Subcutaneous adipose tissue (tissue), 4 donors: ENCODE data around the gene SLFN12L. TPM values are rescaled to one million over a fixed set of nuclear protein-coding genes. Genes with fewer than 3 reads are reported as not detected.

Experiments
- CTCF ChIP-seq: fragments of 450-650 bp; IDR thresholded peaks from one replicate; pipeline ENCODE4 v1.5.1; 2016; ENCODE audit warnings: low read depth, mild to moderate bottlenecking, control low read depth, antibody characterized with exemption, moderate library complexity
- total RNA-seq, 4 donors: library from RNA; depleted of rRNA; stranded (reverse); fragments of >200 nt; gene quantifications; one replicate each; pipeline ENCODE4 v1.1.0, GENCODE V29; 2016

Gene SLFN12L
- total RNA-seq = 10 to 100 TPM in 1 of 4 donors, 1 to 10 TPM in 3; 2.9 to 20.5 (median 4.1) TPM

DNA sequence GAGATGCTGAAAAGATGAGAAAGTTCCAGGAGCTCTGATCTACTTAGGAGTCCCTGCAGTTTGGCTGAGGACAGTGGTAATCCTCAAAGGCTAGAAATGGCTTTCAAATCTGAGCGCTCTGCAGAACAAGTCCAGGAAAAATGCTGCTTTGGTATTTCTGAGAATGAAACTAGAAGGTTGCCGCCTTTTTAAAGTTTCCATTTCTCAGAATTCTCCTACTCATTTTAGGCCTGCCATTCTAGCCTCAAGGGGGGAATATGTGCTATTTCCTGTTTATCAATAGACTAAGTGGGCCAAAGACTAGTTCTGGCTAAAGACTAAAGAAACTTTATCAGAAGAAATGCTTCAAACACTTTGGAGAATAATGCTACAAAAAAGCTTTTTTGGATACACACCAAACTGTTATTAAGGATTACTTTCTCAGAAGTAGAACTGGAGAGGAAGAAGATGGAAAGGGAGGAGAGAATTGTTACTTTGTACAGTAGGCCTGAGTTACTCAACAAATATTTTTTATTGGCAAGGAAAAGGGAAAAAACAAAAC lies at the start of gene SLFN12L:
TSS of gene SLFN12L (minus strand) at position 78 of the 541 bp plus-strand sequence. CDS start 15,314 bp downstream, outside the sequence.
- no peak for TF ChIP-seq CTCF

DNA sequence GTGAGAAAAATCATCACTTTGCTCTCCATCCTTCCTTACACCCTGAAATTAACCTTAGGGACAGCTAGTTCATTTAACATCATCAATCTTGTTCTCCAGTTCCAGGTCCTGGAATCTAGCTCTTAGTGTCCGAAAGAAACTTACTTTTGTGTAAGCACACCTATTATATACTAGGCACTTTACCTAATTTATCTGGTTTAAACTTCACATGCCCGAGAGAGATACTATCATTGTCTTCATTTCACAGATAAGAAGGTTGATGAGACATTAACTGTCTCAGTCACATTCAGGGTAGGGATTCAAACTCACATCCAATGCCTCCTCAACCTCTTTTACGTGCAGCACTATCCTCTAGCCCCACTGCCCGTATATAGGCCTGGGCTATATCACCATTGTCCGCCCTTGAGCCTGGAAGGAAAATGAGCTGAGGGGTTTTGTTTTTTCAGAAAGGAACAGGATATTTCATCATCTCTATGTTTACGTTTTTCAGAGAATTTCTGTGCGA lies 49.1 kb upstream of the SLFN12L start:
- TF ChIP-seq CTCF = no peak

GRCh38 chr17:35584061-35584460 lies 46.6 kb upstream of the SLFN12L start:
- TF ChIP-seq CTCF = no peak

GRCh38 chr17:35578929-35579432 lies 41.5 kb upstream of the SLFN12L start:
- no peak for TF ChIP-seq CTCF

DNA sequence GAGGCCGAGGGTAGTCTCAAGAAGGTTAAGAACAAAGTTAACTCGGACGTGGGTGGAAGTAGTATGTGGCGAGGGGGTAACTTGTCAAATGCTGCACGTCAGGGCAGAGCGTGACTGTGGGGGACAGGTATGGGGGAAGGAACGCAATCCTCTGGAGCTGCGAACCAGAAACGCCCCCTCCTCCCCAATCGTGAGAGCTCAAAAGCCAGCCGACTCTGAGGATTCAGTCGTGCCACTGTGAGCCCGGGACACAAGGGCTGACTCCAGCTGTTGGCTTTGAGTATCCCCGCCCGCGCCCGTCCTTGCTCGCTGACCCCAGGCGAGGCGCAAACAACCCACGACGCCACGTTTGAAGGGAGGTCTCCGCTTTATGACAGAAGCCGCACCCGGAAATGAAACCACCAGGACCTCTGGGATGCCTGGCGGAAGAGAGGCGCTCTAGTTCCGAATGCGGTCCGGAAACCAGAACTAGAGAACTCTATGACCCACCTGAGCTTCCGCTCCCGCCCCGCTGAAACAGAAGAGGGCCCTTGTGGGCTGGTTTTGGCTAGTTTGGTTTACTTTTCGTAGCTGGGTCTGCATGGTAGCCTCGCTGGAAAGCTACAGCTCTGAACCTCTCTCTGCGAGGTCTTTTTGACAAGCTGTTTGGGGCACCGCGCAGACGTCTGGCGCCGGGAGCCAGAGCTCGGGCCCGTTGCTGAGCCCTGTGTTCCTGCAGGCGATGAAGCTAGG lies 40.9 kb upstream of the SLFN12L start, which contains the start of gene PEX12:
TSS of gene PEX12 (minus strand) at position 375 of the 732 bp plus-strand sequence. CDS start 550 bp downstream, outside the sequence.
- no peak for TF ChIP-seq CTCF

GRCh38 chr17:35577830-35578196 lies 40.3 kb upstream of the SLFN12L start:
- TF ChIP-seq CTCF = no peak

DNA sequence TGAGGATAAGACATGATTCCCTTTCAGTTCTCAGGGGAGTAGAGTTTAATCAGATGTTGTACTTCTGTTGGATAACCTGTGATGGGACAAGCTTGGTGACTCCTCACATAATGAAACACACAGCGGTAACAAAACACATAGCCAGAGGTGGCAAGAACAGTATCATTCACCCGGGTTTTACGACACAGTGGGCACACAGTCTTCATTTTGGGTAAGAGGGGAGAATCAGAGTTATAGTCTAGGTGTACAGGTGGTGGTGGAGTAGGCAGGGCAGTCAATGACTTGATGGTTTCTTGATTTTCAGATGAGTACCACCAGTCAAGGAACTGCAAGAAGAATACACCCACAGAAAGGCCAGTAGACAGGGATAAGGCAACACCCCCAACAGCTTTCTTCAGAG lies 38.3 kb upstream of the SLFN12L start:
- no peak for TF ChIP-seq CTCF
